Left ventricle myocardium superior (tissue), 1 donor: Measurements from ENCODE around the gene EML4. TPM values are rescaled to one million over a fixed set of nuclear protein-coding genes. Genes with fewer than 3 reads are reported as not detected.
"Not testable (repeated sequence)": the region's sequence is repeated elsewhere in the genome, so short reads cannot be mapped to it uniquely, and the experiment has no call there.

Experiments
- ATAC-seq: fragments of 200-7000 bp; cut with Tn5 transposase; one replicate; pipeline ENCODE4 v1.9.1; 2020; ENCODE audit warnings: mild to moderate bottlenecking, moderate library complexity
- DNase-seq: peaks from one replicate; pipeline ENCODE4 v3.0.0-alpha.2; 2020
- intact Hi-C: fragments of 100-400 bp; cut with micrococcal nuclease; formaldehyde crosslinking; loops from one replicate; pipeline ENCODE4 v1.11.0; 2022
- total RNA-seq: library from RNA; stranded (reverse); fragmentation: NEBNext Ultra II Directional; extraction: Animal tissue kit (Norgen Biotek cat#: 25700); gene quantifications from one replicate; pipeline ENCODE4 v1.2.1, GENCODE V29; 2021
- donor health status: DM: no; HTN: yes; CAD: no; lungs with severe emphysema.

EML4 gene
- total RNA-seq, 1 donor from 2014 or later: 4.7 TPM

- no peak for DNase-seq
- intact Hi-C loops: no loop called here
- ATAC-seq: no peak
These were observed 574 bp upstream of the EML4 start for GRCh38 chr2:42168459-42169099.

DNA sequence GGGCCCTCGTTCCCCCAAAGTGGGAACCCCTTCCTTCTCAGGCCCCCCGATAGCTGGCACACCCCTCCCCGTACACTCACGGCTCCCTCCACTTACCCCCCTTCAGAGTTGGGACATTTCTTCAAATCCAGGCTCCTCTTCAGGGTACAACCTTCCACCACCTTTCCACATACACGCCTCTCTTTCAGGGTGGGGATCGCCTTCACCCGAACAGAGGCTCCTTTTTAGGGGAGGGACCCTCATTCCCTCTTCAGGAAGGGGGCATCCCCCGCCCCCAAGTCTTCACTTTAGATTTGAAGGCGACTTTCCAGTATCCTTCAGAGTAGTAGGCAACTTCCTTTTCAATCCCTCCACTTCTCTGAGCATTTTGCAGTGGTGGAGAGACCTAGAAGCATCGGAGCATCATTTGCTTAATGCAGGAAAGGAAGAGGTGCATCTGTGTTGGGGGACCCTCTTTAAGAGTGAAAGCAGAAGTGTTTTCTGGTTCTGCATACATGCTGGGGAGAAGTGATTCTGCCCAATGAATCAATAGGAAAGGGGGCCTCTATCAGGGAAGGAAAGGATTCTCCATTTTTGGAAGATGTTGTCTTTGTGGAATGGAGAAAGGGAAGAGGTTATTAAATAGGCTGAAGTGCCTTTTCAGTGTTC, 845 bp downstream of the EML4 start:
- ATAC-seq (no peak), DNase-seq (no peak)
- intact Hi-C loops: no loop called here

GRCh38 chr2:42170619-42171395, 1.7 kb downstream of the EML4 start:
- DNase-seq (no peak), ATAC-seq (no peak)
- intact Hi-C loops: no loop called here

DNA sequence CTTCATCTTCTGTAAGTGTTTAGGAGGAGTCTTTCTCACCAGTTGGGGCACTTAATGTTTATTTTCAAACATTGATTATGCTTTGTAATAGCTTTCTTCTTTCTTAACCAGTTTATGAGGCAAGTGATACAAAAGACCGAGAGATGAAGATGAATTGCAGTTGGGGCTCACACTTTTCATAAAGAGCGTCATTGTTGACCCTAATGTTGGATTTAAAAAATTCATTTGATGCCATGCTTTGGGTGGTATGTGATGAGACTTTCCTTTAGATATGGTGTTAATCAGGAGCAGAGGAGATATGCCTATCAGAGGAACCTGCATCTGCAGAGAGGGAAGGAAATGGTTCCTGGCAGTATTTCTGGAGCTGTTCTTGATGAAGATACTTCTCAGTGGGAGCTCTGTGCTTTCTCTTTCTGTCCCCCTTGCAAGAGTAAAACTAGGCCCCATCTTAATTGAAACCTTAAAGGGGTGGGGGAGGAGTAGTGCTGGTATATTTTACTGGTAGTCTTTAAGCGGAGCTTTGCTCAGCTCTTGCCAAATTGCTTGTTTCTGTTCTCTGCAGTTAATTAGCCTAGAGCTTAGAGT, 2.3 kb downstream of the EML4 start:
- DNase-seq (no peak), ATAC-seq (no peak)
- intact Hi-C loops: no loop called here

DNA sequence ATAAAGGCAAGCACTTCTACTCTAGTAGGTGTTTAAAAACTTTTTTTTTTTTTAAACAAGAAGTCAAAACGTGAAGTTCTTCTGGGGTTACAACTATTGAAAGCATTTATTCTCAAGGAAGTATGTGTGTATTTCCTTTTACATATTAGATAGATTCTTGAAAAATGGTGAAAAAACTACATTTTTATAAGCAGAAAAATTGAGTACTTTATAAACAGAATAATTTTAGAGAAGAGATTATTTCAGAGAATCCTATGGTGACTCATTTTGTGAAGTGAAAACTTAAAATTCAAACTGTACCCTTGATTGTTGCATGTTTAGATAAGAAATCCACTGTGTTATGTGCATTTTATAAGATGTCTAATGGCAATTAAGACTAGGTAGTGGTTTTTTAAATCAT, 2.9 kb downstream of the EML4 start:
- intact Hi-C loops: no loop called here
- DNase-seq (no peak), ATAC-seq (no peak)

- ATAC-seq (no peak), DNase-seq (no peak)
- intact Hi-C loops: no loop called here
These were observed 3.4 kb downstream of the EML4 start for GRCh38 chr2:42172566-42172965.

GRCh38 chr2:42173467-42173866, 4.3 kb downstream of the EML4 start:
- ATAC-seq, intact Hi-C loops, DNase-seq: not testable (repeated sequence)

DNA sequence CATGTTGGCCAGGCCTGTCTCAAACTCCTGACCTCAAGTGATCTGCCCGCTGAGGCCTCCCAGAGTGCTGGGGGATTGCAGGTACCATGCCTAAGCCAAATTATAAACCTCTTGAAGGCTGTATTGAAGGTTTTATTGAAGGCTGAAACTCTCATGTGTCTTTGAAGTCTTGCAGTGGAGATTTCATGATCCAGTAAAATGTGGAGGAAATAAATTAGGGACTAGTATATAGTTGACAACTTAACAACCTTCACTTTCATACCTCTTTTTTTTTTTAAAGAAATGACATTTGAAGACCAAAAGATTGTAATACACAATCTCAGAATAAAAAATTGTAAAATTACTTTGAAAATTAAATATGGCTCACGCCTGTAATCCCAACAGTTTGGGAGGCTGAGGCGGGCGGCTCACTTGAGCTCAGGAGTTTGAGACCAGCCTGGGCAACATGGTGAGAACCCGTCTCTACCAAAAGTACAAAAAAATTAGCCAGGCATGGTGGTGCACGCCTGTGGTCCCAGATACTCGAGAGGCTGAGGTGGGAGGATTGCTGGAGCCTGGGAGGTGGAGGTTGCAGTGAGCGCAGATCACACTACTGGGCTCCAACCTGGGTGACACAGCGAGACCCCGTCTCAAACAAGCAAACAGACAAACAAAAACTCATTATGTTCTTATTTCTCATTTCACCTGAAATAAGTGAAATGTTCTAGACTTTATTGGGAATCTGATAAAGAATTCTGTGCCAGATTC, 8.0 kb downstream of the EML4 start:
- no peak for DNase-seq
- ATAC-seq: no peak
- intact Hi-C loops: no loop called here

GRCh38 chr2:42178335-42178734, 9.2 kb downstream of the EML4 start:
- intact Hi-C loops: no loop called here
- DNase-seq (no peak), ATAC-seq (no peak)

GRCh38 chr2:42180300-42180699, 11.1 kb downstream of the EML4 start:
- ATAC-seq (no peak), DNase-seq (no peak)
- intact Hi-C loops: no loop called here

DNA sequence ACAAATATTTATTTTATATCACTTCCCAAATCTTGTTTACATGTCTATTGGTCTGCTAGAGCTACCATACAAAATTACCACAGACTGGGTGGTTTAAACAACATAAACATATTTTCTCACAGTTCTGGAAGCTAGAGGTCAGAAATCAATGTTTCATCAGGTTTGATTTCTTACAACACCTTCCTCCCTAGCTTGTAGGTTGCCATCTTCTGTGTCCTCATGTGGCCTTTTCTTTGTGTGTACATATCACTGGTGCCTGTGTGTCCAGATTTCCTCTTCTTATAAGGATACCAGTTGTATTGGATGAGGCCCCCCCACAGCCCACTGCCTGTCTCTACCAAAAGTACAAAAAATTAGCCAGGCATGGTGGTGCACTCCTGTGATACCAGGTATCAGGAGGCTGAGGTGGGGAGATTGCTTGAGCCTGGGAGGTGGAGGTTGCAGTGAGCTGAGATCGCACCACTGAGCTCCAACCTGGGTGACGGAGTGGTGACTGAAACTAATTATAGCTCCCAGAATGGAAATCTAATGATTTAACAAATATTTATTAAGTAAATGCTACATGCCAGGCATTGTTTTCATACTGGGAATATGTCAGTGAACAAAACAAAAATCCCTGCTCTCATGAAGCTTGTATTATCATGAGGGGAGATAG, 13.6 kb downstream of the EML4 start:
- ATAC-seq (no peak), DNase-seq (no peak)
- intact Hi-C loops: no loop called here

GRCh38 chr2:42183775-42184174, 14.6 kb downstream of the EML4 start:
- intact Hi-C loops: no loop called here
- DNase-seq (no peak), ATAC-seq (no peak)

DNA sequence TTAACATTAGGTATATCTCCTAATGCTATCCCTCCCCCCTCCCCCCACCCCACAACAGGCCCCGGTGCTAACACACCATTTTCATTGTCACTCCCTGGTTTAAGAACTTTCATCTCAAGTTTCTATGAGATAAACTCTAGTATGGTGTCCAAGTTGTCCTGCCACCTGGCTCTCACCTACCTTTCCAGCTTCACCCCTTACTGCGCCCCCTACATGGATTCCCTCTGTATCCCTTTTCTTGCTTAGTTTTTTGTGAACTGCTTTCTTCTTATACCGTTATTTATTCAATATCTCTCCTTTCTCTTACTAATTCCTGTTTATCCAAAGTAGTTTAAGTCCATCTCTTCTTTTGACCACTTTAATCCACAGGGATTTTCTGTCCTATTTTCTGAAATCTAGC, 15.2 kb downstream of the EML4 start:
- intact Hi-C loops: no loop called here
- DNase-seq (no peak), ATAC-seq (no peak)

DNA sequence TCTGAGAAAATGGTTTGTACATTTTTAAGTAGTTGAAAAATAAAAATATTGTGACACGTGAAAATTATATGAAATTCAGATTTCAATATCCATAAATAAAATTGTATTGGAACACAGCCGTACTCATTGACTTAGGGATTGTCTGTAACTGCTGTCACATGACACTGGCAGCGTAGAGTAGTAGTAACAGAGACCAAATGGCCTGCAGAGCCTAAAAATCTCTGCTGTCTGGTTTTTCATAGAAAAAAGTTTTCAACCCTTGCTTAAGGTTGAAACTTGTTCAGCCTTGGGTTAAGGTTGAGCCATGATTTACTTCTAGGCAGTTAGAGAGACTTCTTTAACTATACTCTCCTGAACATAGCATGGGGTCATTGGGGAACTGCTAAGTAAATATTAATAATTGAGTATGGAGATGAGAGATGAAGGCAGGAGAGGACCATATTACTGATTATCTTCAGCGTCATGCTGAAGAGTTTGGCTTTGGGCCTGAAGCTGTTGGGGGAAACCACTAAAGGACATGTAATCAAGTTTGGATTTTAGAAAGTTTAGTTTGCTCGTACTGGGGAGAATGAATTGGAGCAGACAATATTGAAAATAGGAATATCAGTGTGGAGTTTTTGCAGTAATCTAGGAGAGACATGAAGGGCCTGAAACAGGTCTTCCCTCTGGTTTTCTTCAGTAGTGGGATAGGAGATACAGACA, 16.2 kb downstream of the EML4 start:
- intact Hi-C loops: no loop called here
- no peak for DNase-seq
- no peak for ATAC-seq

DNA sequence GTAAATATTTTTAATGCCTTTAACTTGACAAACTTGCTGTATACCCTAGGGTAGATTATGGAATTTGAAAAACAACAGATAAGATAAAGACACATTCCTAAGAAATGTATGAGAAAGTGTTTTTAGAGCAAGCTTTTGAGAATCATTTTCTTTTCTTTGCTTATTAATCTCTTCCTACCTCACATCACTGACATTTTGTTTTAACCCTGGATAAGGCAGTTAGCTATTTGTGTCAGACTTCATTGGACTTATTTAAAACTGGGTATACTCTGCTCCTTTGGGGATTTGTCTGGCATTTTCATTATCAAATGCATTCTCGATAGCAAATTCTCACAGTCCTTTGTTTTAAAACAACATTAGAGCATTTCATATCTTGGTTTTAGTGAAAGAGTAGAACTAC, 17.2 kb downstream of the EML4 start:
- DNase-seq: no peak
- no peak for ATAC-seq
- intact Hi-C loops: no loop called here

- ATAC-seq: no peak
- intact Hi-C loops: no loop called here
These were observed 17.9 kb downstream of the EML4 start for GRCh38 chr2:42186945-42187632.

DNA sequence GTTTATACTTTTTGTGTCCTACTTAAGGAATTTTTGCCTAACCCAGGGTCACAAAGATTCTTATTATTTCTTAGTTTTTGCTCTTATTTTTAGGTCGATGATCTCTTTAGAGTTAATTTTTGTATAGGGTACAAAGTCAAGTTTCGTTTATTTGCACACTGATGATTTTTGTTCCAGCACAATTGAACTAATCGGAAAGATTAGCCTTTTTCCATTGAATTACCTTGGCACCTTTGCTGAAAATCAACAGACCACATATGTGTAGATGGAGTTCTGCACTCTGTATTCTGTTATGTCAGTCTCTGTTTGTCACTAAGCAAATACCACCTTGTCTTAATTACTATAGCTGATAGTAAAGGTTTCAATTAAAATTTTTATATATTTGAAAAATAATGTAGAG, 18.7 kb downstream of the EML4 start:
- intact Hi-C loops: no loop called here
- ATAC-seq: no peak
- DNase-seq: no peak

More at GRCh38 chr2:42186945-42187632, 17.9 kb downstream of the EML4 start:
- DNase-seq: no peak

- DNase-seq: no peak
- no peak for ATAC-seq
- intact Hi-C loops: no loop called here
These were observed 20.0 kb downstream of the EML4 start for GRCh38 chr2:42189235-42189566.
